Brain microvascular endothelial cell (primary cell): ENCODE results near the gene GABPB2.
A peak's percentile ranks its signal among the peaks of the same experiment; 100 is the strongest.
"Not testable (repeated sequence)": the region's sequence is repeated elsewhere in the genome, so short reads cannot be mapped to it uniquely, and the experiment has no call there.

ENCODE experiments used
- DNase-seq: peaks from one replicate; pipeline ENCODE4 v3.0.0-alpha.2; 2020
- H3K27ac ChIP-seq: fragments of 250-450 bp; sonication (Bioruptor Pico); 2 replicates; pipeline ENCODE4 v1.5.1; 2020; ENCODE audit warnings: mild to moderate bottlenecking, moderate library complexity
- H3K27me3 ChIP-seq: fragments of 250-450 bp; sonication (Bioruptor Pico); replicated peaks from 2 replicates; pipeline ENCODE4 v1.5.1; 2020; ENCODE audit warnings: mild to moderate bottlenecking
- H3K36me3 ChIP-seq: fragments of 250-450 bp; sonication (Bioruptor Pico); replicated peaks from 2 replicates; pipeline ENCODE4 v1.5.1; 2020; ENCODE audit warnings: mild to moderate bottlenecking
- H3K4me3 ChIP-seq: 2 replicates; pipeline ENCODE4 v1.5.1; 2011; ENCODE audit warnings: low read depth, mild to moderate bottlenecking, control low read depth, low read length, moderate library complexity
- CTCF ChIP-seq: IDR thresholded peaks from 2 replicates; pipeline ENCODE4 v1.5.1; 2011; ENCODE audit warnings: low read depth, mild to moderate bottlenecking, moderate library complexity, low read length, control low read depth, inconsistent platforms; ENCODE audit errors: missing control alignments
- in situ Hi-C: cut with HindIII; loops from 2 replicates; pipeline ENCODE4 v1.10.0; 2017; ENCODE audit warnings: low sequenced_read_pairs, low pct_ligation_motif_present

GABPB2 gene

DNA sequence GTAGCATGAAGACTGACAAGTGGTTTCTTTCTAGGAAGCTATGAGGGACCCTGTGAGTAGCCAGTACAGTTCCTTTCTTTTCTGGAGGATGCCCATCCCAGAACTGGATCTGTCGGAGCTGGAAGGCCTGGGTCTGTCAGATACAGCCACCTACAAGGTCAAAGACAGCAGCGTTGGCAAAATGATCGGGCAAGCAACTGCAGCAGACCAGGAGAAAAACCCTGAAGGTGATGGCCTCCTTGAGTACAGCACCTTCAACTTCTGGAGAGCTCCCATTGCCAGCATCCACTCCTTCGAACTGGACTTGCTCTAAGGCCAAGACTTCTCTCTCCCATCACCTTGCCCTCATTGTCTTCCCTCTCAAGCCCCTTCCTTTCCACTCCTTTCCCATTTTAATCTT lies 3.4 kb upstream of the GABPB2 start:
- Histone ChIP-seq H3K36me3 (peaks cover 25% of the 10 kb centered on the region), H3K27ac (no peak overlapping the region), H3K4me3 (no peak overlapping the region), H3K27me3 (no peaks in the 10 kb centered on the region)
- in situ Hi-C loops, result no loop called here
- DNase-seq, result no peak
- no peak for TF ChIP-seq CTCF

GRCh38 chr1:151069103-151069486 lies 1.5 kb upstream of the GABPB2 start:
- TF ChIP-seq CTCF, result no peak

GRCh38 chr1:151072224-151072623 lies 1.7 kb downstream of the GABPB2 start:
- DNase-seq, result no peak
- no peak overlapping the region for H3K27ac ChIP-seq
- H3K27me3 ChIP-seq, result no peaks in the 10 kb centered on the region
- H3K4me3 ChIP-seq, result no peak overlapping the region
- H3K36me3 ChIP-seq, result peaks cover 14% of the 10 kb centered on the region
- in situ Hi-C loops, result no loop called here
- TF ChIP-seq CTCF, result peak; percentile 13

More at GRCh38 chr1:151069103-151069486, 1.5 kb upstream of the GABPB2 start:
- H3K4me3 ChIP-seq, result no peak overlapping the region
- H3K27me3 ChIP-seq, result no peaks in the 10 kb centered on the region
- DNase-seq, result no peak
- H3K36me3 ChIP-seq, result peaks cover 22% of the 10 kb centered on the region
- in situ Hi-C loops, result no loop called here
- H3K27ac ChIP-seq, result no peak overlapping the region

DNA sequence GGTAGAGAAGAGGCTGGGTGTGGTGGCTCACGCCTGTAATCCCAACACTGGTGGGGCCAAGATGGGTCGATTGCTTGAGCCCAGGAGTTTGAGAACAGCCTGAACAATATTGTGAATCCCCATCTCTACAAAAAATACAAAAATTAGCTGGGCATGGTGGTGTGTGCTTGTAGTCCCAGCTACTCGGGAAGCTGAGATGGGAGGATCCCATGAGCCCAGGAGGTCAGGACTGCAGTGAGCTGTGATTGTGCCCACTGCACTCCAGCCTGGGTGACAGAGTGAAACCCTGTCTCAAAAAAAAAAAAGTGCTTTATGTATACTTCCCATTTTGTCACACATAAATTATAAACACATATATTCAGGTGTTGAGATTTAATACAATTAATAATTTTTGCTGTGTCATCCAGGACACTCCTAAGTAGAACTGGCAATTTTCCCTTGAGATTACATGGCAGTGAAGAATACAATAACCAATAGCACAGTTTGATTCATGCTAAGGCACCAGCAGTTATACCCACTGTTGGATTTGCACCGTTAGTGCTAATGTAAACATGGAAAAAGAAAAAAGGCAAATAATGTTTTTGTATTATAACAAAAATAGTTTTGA lies 15.5 kb downstream of the GABPB2 start:
- no peak overlapping the region for H3K27ac ChIP-seq
- H3K27me3 ChIP-seq, result no peaks in the 10 kb centered on the region
- no peak overlapping the region for H3K4me3 ChIP-seq
- in situ Hi-C loops, result no loop called here
- no peak for TF ChIP-seq CTCF
- no peak for DNase-seq
- H3K36me3 ChIP-seq, result no peaks in the 10 kb centered on the region

DNA sequence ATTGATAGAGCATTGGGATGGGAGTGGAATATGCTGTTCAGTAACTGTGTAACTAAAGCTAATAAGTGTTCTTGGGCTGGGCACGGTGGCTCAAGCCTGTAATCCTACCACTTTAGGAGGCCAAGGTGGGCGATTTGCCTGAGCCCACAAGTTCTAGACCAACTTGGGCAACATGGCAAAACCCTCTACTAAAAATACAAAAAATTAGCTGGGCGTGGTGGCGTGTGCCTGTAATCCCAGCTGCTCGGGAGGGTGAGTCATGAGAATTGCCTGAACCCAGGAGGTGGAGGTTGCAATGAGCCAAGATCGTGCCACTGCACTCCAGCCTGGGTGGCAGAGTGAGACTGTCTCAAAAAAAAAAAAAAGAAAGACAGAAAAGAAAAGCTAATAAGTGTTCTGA lies 26.9 kb downstream of the GABPB2 start:
- H3K4me3 ChIP-seq, DNase-seq, H3K27ac ChIP-seq, H3K27me3 ChIP-seq, H3K36me3 ChIP-seq, in situ Hi-C loops: not testable (repeated sequence)

GRCh38 chr1:151098126-151098525 lies 27.6 kb downstream of the GABPB2 start:
- no peak for TF ChIP-seq CTCF

More at GRCh38 chr1:151098126-151098525, 27.6 kb downstream of the GABPB2 start:
- H3K4me3 ChIP-seq, result no peak overlapping the region
- no peaks in the 10 kb centered on the region for H3K27me3 ChIP-seq
- no peak overlapping the region for H3K27ac ChIP-seq
- DNase-seq, result no peak
- in situ Hi-C loops, result no loop called here
- no peaks in the 10 kb centered on the region for H3K36me3 ChIP-seq
